LoVo (cell line): ENCODE data around the gene CLIC3.
"Not testable (repeated sequence)": the region's sequence is repeated elsewhere in the genome, so short reads cannot be mapped to it uniquely, and the experiment has no call there.

Experiments used
- DNase-seq: peaks from one replicate; pipeline ENCODE4 v3.0.0-alpha.2; 2016; ENCODE audit warnings: low spot score

The CLIC3 gene, protein sequence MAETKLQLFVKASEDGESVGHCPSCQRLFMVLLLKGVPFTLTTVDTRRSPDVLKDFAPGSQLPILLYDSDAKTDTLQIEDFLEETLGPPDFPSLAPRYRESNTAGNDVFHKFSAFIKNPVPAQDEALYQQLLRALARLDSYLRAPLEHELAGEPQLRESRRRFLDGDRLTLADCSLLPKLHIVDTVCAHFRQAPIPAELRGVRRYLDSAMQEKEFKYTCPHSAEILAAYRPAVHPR

DNA sequence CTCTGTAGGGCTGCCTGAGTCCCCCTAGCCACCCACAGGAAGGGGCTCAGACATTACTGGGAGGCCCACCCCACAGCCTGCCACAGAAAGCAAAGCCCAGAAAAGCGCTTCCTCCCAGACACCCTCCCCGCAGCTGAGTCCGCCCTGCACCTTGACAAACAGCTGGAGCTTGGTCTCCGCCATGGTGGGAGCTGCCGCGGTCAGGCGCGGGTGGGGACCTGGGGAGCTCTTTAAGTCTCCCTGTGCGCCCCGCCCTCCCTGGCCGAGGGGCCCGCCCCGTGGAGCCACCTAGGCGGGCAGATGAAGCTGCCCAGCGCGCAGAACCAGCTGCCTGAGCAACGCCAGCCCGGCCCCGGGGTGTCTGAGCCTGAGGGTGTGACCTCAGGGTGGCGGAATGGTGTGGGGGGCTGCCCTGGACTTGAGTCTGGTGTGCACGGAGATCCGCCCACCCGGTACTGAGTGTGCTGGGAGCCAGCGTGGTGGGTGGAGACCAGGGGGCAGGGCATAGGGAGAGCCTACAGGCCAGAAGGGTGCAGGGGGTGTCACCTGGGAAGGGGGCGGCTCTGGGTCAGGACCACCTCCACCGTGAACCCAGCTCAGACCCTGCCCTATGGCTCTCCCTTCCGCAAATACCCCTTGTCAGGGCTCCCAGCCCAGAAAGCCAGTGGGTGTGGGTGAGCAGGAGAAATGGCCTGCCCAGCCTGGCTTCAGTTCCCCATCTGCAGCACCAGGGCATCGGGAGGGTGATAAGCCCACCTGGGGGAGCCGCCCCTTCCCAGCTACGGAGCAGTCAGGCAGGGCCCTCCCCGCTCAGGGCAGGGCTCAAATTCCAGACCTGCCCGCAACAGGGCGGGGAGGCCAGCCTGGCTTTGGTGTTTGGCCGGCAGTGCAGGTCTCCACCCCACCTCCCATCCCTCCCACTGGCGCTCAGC, at the start of gene CLIC3:
Gene CLIC3, minus strand, starts transcription at position 208 of the 932 bp plus-strand sequence. Its CDS starts 25 bp downstream, at position 183.
- DNase-seq: peak; percentile 64

DNA sequence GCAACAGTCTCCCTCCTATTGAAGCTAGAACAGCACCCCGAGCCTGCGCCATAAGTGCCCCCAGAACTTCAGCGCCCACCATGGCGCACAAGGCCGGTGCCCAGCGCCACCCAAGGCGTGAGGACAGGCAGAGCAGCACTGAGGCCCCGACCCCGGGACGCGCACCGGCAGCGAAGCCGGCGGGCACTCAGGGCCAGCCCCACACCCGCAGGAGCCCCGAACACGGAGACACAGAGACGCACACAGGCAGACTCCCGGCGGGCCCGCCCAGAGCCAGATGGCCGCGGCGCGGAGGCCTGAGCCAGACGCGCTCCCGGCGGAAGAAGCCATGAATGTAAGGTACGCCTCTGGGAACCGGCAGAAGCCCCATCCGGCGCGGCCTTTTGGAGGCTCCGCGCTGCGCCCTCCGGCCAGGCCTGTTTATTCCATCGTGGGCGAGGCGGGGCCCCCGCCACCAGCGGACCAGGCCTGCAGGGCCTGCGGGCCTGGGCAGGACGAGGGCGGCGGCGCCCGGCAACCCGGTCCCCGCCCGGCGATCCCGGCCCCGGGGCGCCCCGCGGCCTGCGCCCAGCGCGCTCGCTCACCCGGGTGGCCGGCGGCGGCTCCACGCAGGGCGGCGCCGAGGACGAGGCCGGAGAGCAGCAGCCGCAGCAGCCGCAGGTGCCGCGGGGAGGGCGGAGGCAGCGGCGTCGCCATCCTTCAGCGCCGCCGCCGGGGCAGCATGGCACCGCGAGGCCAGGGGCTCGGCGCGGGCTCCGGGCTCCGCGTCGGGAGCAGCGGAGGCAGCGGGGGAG, 49.1 kb upstream of the CLIC3 start:
- peak; percentile 14 for DNase-seq

- DNase-seq: no peak
Observed at GRCh38 chr9:137044502-137045177, 48.3 kb upstream of the CLIC3 start.

- DNase-seq: no peak
Observed at GRCh38 chr9:137044037-137044436, 47.7 kb upstream of the CLIC3 start.

DNA sequence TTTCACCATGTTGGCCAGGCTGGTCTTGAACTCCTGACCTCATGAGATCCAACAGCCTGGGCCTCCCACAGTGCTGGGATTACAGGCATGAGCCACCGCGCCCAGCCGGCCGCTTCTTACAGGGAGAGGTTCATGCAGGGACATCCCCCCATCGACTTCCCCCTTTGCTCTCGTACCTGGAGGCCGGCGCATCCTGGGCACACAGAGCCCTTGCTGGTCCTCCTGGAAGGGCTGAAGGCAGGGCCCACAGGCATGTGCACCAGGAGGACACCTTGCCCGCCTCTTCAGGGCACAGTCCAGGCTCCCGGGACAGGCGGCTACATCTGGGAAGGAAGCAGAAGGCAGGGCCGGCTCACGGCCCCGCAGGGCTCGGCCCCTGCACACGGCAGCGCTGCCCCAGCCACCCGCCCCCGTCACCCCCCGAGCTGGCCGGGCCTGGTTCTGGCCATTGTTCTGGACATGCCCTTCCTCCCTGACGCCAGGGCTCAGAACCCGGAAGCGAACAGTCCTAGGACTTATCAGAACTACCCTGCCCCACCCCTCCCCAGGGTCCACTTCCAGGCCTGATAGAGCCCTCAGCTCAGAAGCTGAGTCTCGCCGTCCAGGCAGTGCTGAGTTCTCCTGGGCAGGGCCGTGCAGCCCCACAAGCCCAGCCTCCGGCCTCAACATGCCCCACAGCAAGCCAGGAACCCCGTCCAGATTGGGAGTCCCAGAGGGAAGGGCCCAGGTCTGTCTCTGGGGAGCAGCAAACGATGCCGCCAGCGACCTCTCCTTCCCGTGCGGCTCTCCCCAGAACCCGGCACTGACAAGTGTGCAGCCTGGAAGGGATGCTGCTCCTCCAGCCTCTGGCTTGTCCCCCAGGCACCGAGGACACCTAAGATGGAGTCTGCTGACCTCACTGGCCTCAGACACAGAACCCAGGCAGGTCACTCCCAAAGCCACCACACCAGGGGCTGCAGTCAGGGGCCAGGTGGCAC, 46.7 kb upstream of the CLIC3 start:
- no peak for DNase-seq

GRCh38 chr9:137041124-137041523, 44.8 kb upstream of the CLIC3 start:
- no peak for DNase-seq

GRCh38 chr9:137040568-137040967, 44.2 kb upstream of the CLIC3 start:
- no peak for DNase-seq

DNA sequence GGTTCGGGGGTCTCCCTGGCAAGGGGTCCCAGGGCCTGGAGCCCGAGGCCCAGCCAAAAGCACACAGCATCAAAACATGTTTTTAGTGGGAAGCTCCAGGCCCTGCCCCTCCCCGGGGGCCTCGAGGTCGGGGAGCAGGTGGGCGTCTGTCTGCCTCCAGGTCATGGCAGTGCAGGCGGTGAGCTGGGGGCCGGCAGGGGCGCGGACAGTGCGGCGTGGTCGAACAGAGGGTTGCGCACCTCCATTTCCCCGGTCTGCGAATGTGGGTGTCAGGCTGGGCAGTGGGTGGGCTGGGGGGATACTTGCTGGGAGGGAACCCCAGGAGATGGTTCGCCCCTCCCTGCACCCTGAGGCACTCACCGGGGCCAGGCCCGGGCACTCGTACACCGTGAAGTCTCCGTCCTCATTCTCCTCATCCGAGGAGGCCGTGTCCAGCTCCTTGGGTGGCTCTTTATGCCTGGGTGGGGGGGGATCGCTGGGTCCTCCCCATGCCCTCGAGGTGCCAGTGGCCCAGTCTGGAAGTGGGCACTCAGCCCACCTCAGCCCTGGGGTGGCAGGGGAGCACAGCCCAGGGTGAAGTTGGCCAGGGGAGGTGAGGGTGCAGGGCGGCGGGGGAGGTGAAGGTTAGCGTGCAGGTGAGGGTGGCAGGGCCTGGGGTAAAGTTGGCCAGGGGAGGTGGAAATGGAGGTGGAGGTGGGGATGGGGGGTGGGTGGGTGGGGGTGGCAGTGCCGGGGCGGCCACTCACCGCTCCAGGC, 43.4 kb upstream of the CLIC3 start:
- no peak for DNase-seq

- DNase-seq: no peak
Observed at GRCh38 chr9:137038916-137039315, 42.5 kb upstream of the CLIC3 start.

DNA sequence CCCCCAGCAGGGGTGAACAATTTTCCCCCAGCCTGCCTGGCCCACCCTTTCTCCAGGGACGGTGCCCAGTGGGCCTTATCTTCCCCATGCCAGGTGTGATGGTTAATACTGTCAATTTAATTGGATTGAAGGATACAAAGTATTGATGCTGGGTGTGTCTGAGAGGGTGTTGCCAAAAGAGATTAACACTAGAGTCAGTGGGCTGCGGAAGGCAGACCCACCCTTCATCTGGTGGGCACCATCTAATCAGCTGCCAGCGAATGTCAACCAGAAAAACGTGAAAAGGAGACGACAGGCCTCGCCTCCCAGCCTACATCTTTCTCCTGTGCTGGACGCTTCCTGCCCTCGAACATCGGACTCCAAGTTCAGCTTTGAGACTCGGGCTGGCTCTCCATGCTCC, 41.1 kb upstream of the CLIC3 start:
- DNase-seq: no peak

DNA sequence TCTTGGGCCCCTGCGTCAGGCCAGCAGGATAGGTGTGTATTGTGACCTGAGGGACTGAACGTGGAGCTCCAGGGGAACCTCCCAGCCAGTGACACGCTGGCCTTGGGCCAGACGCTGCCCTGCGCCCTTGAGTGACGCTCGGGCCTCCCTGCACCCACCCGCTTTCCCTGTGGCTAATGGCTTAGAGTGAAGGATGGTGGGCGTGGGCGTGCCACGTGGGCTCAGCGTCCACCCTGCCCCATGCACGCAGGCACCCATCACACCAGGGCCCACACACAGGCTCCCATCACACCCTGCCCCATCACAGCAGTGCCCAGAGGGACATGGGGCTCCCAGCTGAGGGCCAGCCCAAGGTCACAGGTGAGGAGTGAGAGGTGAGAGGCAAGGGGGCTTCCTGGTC, 40.7 kb upstream of the CLIC3 start:
- DNase-seq: no peak

DNA sequence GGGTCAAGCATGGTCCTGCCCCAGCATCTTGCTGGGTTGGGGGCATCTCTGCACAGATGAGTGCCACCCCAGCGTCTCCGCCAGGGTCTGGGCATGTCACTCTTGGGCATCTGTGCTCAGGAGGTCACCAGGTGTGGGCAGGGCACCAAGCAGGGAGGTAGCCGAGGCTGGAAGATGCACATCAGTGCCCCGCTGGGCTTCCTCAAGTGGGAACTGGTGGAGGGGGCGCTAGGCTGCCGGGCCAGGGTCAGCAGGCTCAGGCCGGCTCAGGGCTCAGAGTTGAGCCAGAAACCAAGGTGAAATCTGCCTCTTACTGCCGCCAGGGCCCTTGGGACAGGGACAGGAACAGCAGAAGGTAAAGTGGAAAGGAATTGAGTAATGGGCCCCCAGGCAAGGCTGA, 39.6 kb upstream of the CLIC3 start:
- no peak for DNase-seq

DNA sequence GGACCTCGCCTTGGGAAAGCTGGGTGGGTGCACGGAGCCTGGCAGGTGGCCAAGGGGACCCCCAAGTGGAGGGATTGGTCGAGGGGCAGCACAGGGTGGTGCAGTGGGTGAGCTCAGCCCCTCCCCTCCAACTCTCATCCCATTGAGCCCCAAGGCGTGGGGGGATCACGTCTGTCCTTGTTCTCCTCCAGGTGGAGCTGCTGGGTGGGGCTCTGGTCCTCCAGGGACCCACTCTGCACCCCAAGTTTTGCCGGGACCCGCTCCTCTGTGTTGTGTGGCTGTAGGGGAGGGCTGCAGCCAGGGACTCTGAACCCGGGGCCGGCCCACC, 39.1 kb upstream of the CLIC3 start:
- no peak for DNase-seq

DNA sequence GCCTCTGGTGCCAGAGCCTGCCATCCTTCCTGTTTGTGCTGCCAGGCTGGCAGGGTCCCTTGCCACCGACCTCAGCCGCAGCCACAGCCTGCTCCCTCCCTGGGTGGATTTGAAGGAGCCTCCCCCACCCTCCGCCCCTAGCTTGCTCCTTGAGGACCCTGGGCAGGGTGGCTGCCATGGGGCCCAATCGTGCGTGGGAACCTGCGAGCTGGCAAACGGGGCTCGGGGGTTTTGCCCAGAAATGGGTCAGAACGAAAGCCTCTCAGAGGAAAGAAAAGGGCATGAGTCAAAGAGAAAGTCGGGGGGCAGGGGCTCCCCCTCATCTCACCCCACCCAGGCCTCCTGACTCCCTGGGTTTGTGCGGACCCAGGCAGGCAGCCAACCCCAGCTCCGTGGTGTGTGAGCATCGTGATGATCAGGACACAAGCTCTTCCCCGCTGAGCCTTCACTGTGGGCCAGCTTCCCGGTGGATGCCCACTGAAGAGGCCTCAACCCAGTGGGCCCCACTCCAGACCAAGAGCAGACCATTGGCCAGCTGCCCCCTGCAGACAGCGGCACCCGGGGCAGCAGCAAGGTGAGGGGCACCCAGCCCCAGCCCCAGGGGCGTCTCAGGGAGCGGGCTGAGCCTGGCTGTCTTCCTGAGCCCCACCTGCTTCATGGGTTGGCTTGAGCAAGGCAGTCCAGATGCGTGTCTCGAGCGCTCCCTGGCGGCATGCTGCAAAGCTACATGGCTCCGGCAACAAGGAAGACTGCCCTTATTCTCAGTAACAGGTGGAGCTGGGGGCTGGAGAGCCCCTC, 38.5 kb upstream of the CLIC3 start:
- peak; percentile 82 for DNase-seq

DNA sequence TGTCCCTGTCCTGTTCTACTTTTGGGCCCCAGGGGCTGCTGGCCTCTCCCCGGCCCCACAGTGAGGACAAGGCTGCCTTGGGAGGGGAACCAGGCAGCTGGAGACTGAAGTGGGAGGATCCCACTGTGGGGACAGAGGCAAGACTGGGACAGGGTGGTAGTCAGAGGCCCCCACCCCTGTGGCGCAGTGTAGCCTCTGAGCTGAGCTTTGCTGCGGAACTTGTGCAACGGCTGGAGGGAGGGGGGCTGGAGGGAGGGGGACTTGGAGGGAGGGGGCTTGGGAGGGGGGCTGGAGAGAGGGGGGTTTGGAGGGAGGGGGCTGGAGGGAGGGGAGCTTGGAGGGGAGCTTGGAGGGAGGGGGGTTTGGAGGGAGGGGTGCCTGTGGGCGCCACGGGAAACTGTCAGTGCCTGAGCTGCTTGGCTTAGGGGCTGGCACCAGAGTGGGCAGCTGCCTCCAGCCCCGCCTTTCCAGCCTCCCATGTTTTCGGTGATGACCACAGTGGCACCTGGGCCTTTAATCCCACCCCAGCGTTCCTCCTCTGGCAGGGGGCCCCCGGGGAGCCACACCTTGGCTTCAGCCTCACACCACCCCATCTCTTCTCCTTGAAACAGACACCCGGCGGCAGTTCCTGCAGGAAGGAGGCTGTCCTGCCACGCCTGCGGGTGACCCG, 37.8 kb upstream of the CLIC3 start:
- DNase-seq: peak; percentile 2

- not testable (repeated sequence) for DNase-seq
Observed at GRCh38 chr9:137033481-137033880, 37.1 kb upstream of the CLIC3 start.

GRCh38 chr9:137032858-137033257, 36.5 kb upstream of the CLIC3 start:
- DNase-seq: no peak

DNA sequence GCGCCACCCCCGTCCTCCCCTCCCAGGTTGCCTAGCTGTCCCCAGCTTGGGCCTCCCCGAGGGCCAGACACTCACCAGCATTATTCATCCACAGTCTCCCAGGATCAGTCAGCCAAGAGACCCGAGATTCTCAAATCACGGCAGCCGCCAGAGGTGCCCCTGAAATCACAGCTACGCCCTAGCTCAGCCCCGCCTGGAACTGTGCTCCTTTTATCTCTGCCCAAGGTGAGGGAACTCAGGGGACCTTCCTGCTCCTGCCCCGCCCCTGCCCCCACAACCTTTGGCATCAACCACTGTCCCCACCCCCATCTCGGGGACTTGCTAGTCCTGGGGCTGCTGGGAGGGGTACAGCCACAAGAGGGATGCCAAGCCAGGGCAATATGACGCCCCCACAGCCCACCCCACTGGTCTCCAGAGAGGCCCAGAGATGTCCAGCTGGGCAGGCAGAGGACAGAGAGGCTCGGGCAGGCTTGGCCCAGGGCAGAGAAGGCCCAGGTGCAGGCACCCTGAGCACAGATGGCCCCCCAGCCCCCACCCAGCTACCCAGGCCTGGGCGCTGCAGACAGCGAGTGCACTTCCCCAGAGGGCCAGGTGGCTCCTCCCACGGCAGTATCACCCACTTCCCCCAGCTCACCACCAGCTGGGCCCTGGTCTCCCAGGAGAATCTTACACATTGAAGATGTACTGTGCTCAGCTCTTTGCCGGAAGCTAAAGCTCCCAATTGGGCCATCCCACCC, 35.7 kb upstream of the CLIC3 start, which contains the start of gene FUT7:
Gene FUT7, minus strand, starts transcription at position 185 of the 737 bp plus-strand sequence. Its CDS starts 97 bp downstream, at position 88.
- no peak for DNase-seq
